ENCODE results near the gene URAD.

Gene URAD

GRCh38 chr13:27956576-27957300 lies 31.8 kb downstream of the URAD start:
- no peak for DNase-seq (ENCODE audit: low spot score)

GRCh38 chr13:27955014-27955591 lies 33.4 kb downstream of the URAD start:
- no peak for DNase-seq (ENCODE audit: low spot score)

DNA sequence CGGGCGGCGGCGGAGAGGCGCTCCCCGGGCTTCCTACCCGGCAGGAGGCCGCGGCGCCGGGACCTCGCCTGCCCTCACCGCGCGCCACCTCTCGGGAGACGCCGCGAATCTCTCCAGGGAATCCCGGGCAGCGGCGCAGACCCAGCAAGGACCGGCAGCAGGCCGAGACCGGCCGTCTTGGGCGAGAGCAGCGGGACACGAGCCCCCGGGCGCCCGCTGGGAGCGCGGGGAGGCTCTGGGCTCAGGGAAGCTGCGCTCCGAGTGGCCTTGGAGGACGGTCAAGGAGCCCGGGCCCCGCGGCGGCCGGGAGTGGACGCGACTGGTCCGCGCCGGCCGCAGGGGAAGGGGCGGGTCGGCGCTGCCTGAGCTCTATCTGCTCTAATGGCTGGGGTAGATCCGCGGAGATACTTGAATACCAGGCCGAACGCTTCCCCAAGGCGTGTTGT lies 34.1 kb downstream of the URAD start:
- DNase-seq (ENCODE audit: low spot score): no peak

DNA sequence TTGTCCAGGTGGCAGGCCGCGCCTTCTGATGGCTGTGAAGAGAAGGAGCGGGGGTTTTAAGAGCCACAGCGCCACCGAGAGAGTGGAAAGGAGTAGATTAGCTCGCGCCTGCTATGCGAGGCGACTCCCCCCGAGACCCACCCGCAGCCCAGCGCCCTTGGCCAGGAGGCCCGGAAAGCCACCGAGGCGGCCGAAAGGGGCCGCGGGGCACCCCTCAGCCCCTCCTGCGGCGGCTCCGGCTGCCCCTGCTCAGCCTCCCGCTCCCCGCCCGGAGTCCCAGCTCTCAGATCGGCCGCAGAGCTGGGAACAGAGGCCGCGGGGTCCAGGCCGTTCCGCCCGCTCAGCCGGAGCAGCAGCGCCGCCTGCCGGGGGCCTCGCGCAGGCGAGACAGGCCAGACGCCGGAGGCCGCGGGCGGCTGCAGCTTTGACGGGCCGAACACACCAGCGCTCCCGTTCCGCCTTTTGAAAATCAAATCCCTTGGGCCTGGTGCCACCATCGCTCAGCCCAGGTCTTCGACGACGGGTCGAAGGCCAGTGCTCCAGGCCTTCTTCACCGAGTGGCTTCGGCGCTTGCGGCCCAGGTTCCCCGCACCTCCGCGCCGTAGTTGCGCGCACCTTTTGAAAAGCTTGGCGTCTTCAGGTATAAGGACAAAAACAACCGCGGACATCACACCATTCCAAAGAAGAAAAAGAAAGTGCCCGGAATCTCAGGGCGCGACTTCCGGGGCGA lies 34.7 kb downstream of the URAD start:
- peak; percentile 36 for DNase-seq (ENCODE audit: low spot score)

GRCh38 chr13:27952876-27953675 lies 35.4 kb downstream of the URAD start:
- no peak for DNase-seq (ENCODE audit: low spot score)

GRCh38 chr13:27942972-27943371 lies 45.5 kb downstream of the URAD start:
- no peak for DNase-seq (ENCODE audit: low spot score)

- DNase-seq (ENCODE audit: low spot score): no peak
Measured at GRCh38 chr13:27933580-27934328, 54.7 kb downstream of the URAD start.

DNA sequence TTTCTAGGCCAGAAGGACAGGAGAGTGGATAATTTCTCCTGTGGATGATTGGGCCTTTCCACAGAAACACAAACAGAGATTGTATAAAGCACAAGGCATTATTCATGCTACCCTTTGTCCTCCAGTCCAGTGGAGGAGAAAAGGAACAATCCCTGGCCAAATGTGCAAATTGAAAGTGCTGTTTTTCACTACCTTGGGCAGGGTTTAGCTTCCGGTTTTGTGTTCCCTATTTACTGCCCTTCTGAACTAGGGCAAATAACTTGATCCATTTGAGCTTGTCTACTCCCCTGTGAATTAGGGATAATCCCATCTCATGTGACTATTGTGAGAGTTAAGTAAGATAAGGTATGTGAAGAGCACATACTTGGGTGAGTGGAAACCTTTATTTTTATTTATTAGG lies 55.4 kb downstream of the URAD start:
- DNase-seq (ENCODE audit: low spot score): no peak

DNA sequence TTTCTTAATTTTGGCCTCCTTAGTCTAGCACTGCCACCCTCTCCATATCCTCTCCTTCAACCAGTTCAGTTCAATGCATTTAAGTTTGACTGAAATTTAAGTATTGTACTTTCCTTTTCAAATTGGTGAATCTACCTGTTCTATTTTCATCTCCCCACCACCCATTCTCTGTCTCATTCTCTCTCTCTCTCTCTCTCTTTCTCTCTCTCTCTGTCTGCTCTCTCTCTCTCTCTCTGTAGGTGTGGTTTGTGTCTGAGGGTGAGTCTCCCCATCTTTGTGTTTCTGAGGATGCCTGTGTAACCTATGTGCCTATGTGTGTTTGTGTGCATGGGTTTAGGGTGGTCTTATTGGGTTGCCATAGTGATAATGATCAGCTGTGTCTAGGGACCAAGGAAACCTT lies 58.6 kb downstream of the URAD start:
- DNase-seq (ENCODE audit: low spot score): no peak

DNA sequence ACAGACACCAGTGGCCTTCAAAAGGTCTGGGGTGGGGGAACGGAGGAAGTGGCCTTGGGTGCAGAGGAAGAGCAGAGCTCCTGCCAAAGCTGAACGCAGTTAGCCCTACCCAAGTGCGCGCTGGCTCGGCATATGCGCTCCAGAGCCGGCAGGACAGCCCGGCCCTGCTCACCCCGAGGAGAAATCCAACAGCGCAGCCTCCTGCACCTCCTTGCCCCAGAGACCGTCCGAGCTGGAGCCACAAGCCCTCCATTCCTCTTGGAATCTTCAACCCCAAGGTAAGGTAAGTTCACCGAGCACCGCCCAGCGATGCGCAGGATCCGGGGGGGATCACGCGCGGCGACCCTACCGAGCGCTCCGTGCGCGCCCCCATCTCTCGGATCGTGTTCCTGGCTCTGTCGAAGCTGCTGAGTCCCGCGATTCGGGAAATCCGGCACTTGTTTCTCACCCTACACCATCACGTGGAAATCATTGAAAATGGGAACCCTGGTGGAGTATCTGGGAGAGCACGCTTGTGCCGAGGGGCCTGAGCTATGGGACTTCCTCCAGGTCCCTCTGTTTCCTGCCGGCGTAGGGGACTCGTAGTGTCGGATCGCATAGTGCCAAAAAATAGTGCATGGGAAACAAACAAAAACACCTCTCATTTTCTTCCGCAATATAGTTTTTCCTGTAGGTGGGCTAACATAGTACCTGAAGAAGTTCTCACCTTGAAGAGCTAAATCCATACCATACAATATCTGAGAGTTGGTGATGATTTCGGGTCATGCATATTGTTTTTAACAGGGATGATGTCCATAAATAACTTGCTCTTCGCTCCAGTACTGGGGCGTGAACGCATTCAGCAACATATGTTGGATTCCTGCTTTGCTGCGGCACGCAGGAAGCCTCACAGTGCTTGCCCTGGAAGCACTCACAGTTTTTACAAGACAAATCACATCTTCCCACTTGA lies 59.4 kb downstream of the URAD start:
- no peak for DNase-seq (ENCODE audit: low spot score)

DNA sequence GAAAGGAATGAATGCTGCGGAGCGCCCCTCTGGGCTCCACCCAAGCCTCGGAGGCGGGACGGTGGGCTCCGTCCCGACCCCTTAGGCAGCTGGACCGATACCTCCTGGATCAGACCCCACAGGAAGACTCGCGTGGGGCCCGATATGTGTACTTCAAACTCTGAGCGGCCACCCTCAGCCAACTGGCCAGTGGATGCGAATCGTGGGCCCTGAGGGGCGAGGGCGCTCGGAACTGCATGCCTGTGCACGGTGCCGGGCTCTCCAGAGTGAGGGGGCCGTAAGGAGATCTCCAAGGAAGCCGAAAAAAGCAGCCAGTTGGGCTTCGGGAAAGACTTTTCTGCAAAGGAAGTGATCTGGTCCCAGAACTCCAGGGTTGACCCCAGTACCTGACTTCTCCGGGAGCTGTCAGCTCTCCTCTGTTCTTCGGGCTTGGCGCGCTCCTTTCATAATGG lies 60.1 kb downstream of the URAD start:
- DNase-seq (ENCODE audit: low spot score): no peak
